Fibroblast of mammary gland (primary cell): ENCODE results near the gene CDYL2.

Experiments
- DNase-seq: peaks from one replicate; pipeline ENCODE4 v3.0.0-alpha.2; 2010; ENCODE audit warnings: low read depth
- H3K4me3 ChIP-seq: 2 replicates; pipeline ENCODE4 v1.5.1; 2011; ENCODE audit warnings: low read depth, mild to moderate bottlenecking, low read length, moderate library complexity; ENCODE audit not compliant: control insufficient read depth
- CTCF ChIP-seq: conservative IDR thresholded peaks from 2 replicates; pipeline ENCODE4 v1.5.1; 2011; ENCODE audit warnings: low read depth, low read length, inconsistent platforms; ENCODE audit not compliant: control insufficient read depth, insufficient read depth

Gene CDYL2

GRCh38 chr16:80719573-80719972 lies 84.8 kb downstream of the CDYL2 start:
- no peak overlapping the region for H3K4me3 ChIP-seq
- no peak for DNase-seq
- no peak for TF ChIP-seq CTCF

GRCh38 chr16:80718480-80719220 lies 85.7 kb downstream of the CDYL2 start:
- peak; percentile 51 for DNase-seq
- no peak overlapping the region for H3K4me3 ChIP-seq
- no peak for TF ChIP-seq CTCF

GRCh38 chr16:80717611-80718010 lies 86.8 kb downstream of the CDYL2 start:
- DNase-seq = no peak
- no peak for TF ChIP-seq CTCF
- no peak overlapping the region for H3K4me3 ChIP-seq

- TF ChIP-seq CTCF = no peak
- DNase-seq = no peak
- no peak overlapping the region for H3K4me3 ChIP-seq
Observed at GRCh38 chr16:80716564-80717139, 87.7 kb downstream of the CDYL2 start.

- no peak for DNase-seq
- no peak for TF ChIP-seq CTCF
- H3K4me3 ChIP-seq = no peak overlapping the region
Observed at GRCh38 chr16:80711406-80711805, 93.0 kb downstream of the CDYL2 start.

- no peak overlapping the region for H3K4me3 ChIP-seq
- TF ChIP-seq CTCF = no peak
- DNase-seq = no peak
Observed at GRCh38 chr16:80710918-80711317, 93.5 kb downstream of the CDYL2 start.

GRCh38 chr16:80708823-80709222 lies 95.6 kb downstream of the CDYL2 start:
- DNase-seq = no peak
- TF ChIP-seq CTCF = no peak
- no peak overlapping the region for H3K4me3 ChIP-seq
